HG03064 (cell line): ENCODE data around the gene ERO1B.
"Not testable (repeated sequence)": the region's sequence is repeated elsewhere in the genome, so short reads cannot be mapped to it uniquely, and the experiment has no call there.

Experiments used
- ATAC-seq: cut with Tn5 transposase; IDR thresholded peaks from one replicate; pipeline ENCODE4 v1.9.1; 2021; ENCODE audit warnings: low read depth; ENCODE audit not compliant: unreplicated experiment

Gene ERO1B

DNA sequence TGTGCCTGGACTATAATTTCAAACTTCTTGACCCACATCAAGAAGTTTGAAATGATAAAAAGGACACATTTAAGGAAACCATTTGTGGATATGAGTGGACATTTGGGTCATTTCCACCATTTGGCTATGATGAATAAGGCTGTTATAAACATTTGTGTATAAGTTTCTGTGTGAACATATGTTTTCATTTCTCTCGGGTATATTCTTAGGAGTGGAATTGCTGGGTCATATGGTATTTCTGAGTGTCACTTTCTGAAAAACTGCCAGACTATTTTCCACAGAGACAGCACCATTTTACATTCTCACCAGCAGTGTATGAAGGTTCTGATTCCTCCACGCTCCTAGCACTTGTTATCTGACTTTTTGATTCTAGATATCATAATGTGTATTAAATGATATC lies 88.6 kb downstream of the ERO1B start:
- ATAC-seq: no peak

DNA sequence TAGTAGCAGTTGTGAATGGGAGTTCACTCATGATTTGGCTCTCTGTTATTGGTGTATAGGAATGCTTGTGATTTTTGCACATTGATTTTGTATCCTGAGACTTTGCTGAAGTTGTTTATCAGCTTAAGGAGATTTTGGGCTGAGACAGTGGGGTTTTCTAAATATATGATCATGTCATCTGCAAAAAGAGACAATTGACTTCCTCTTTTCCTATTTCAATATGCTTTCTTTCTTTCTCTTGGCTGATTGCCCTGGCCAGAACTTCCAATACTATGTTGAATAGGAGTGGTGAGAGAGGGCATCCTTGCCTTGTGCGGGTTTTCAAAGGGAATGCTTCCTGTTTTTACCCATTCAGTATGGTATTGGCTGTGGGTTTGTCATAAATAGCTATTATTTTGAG lies 93.7 kb downstream of the ERO1B start:
- not testable (repeated sequence) for ATAC-seq

DNA sequence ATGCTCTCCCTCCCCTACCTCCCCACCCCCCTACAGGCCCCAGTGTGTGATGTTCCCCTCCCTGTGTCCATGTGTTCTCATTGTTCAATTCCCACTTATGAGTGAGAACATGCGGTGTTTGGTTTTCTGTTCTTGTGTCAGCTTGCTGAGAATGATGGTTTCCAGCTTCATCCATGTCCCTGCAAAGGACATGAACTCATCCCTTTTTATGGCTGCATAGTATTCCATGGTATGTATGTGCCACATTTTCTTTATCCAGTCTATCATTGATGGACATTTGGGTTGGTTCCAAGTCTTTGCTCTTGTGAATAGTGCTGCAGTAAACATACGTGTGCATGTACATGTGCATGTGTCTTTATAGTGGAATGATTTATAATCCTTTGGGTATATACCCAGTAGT lies 95.3 kb downstream of the ERO1B start:
- not testable (repeated sequence) for ATAC-seq

DNA sequence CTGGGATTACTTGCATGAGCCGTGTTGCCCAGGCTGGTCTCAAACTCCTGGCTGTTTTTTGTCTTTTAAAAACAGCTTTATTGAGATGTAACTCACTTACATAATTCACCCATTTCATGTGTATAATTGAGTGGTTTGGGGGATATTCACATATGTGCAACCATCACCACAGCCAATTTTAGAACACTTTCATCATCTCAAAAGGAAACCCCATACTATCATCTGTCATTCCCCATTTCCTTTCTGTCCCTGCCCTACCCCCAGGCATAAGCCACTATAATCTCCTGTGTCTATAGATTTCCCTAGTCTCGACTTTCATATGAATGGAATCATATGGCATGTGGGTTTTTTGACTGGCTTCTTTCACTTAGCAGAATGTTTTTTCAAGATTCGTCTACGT lies 96.1 kb downstream of the ERO1B start:
- no peak for ATAC-seq

DNA sequence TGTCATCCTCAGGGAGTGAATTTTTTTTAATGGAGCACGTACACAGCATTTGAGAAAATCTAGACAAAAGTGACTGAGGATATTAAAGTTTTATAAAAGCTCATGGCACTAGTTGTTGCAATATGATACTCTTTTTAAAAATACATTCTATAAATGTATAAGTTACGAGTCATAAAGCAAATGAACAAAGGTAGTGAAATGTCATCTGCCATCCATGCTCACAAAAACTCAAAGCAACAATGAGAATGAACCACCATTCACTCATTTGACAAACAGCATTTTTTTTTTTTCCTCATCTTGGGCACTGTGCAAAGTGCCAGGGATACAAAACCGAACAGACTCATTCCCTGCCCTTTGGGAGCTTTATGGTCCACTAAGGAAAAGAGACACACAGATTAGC lies 100.7 kb downstream of the ERO1B start:
- no peak for ATAC-seq

DNA sequence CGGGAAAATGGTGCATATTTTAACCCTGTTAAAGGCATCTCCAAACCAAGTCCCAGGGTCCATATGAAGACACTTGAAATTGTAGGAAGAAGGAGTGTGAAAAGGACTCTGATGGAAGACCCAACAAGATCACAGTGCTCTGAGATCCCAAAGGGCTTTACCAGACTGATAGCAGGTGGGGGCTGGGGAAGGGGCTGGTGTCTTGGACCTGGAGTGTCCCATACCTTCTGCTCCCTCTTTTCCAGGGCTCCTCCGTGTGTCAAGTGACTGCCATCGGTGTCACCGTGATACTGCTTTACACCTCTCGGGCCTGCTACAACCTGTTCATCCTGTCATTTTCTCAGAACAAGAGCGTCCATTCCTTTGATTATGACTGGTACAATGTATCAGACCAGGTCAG lies 102.1 kb downstream of the ERO1B start:
- ATAC-seq: no peak

DNA sequence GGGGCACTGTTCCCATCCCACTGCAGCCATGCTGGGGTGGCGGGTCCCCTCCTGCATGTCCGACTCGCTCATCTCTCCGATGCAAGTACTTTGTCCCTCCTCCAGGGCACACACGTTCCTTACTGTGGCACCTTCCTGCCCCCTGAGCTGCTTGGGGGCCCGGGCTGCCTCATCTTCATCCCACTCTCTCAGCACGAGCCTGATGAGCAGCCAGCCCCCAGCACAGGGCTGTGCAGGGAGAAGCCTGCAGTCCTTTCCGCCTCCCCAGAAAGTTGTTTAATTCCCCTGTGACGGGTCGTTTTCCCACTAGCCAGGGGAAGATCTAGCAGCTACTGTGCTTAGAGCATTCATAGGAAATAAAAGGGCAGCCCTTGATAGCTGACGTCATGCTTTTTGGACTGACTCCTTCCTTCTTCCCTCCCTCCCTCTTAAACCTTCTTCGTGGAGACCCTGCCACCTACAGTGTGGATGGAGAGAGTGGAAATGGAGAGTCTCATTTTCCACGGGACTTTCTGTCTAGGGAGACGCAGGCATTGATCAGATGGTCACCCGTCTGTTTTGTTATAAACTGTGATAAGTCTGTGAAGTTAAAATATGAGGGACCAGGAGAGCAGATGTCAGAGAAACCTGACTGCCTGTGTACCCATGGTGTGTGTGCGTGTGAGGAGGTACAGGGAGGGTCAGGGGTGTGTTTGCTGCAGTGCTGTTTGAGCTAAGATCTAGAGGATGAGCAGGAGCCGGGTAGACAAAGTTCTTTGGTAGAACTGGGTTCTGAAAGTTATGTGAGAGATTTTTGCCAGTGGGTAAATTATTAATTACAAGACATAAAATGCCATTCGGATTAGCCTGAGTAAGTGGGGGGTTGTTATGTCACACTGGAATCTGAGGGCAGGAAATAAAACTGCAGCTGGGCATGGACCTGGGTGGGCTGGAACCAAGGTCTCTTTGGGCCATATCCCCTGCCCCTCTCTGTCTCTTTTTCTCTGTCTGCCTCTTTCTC lies 105.1 kb downstream of the ERO1B start:
- no peak for ATAC-seq

DNA sequence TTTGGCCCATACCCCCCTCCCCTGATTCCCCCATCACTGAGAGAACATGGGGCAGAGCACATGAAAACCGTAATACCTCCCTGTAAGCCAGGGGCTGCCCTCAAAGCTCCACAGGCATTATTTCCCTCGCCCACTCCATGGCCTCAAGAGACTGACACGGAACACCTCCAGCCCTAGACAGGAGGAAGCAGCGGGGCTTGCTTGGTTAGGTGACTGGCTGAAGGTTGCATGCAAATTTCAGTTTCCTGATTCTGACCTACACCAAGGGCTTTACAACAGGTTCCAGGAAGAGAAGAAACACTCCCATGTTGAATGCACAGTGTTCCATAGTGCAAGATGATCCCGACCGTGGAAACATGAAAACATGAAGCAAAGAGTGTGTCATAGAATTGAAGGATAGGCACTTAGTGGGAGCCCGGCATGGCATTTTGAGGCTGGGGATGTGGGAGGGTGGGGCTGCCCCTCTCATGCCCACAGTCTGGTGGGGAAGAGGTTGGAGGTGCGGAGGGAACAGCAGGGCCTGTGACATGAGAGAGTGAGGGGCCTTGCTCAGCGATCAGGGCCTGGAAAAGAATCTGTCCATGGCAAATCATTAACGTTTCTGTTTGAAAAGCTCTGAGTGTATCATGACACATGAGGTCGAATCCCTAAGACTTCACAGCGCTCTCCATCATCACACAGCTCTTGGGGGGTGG lies 106.0 kb downstream of the ERO1B start:
- no peak for ATAC-seq

DNA sequence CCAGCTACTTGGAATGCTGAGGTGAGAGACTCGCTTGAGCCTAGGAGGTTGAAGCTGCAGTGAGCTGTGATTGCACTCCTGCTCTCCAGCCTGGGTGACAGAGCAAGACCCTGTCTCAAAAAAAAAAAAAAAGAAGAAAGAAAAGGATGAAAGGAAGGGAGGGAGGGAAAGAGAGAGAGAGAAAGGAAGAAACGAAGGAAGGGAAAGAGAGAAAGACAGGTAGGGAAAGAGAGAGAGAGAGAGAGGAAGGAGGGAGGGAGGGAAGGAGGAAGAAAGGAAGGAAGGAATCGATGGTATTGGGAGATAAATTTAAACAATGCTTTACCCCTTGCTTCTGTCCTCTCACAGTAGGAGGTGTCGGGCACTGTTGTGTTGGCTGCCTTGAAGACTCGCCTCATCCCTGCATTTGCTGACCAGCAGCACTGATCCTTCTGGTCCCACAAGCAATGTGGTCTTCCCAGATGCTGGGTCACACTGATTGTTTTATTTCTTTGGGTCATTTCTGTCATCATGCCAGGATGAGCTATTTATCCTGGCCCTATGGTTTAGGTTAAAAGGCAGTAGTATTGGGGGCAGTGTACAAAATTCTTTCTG lies 108.5 kb downstream of the ERO1B start:
- ATAC-seq: no peak

DNA sequence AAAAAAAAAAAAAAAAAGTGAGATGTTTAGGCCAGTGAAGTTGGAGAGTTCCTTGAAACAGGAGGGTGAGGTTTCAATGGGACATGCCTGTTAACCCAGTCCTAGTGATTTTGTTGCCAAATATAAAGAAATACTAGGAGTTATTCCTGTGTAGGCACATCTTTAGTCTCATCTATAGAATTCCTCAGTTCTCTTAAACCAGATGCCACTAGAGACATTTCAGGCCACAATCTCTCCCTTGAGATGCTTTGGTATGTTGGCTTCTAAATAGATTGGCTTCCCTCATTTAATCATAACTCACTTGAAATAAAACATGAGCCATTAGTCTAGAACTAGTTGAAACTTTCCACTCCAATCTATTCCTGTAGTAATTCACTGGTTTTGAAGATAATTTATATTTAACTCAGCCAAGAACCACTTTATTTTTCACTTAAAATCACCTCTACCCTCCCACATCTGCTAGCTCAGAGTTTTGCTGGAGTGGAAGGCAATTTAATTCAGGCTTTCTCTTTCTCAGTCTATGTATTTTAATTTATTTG lies 109.6 kb downstream of the ERO1B start:
- no peak for ATAC-seq

DNA sequence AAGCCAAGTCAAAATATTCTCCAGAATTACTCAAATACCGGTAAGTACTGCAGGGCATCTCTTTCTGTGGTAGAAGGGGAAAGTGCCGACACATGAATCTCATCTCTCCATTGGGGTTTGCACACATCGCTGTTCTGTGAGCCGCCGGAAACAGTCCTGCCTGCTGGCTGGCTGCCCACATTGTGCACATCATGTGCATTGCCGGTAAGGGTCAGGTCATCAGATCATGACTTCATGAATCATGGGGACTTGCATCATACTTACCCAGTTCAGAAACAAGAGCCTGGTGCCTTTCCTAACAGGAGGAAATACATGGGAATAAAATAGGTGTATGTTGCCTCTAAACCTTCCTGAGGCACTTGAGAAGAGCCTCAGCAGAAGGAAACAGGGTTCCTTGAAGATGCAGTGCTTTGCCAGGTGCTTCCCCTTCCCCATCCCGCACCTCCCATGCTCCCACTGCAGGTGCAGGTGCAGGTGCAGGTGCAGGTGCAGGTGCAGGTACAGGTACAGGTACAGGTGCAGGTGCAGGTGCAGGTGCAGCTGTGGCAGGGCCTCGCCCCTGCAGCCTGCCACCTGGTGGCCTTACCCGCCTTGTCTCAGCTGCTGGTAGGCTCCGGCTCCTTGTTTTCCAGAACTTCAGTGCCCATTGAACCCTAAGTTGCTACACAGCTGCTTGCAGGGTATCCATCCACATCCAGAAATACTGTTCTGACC lies 112.9 kb downstream of the ERO1B start:
- no peak for ATAC-seq

DNA sequence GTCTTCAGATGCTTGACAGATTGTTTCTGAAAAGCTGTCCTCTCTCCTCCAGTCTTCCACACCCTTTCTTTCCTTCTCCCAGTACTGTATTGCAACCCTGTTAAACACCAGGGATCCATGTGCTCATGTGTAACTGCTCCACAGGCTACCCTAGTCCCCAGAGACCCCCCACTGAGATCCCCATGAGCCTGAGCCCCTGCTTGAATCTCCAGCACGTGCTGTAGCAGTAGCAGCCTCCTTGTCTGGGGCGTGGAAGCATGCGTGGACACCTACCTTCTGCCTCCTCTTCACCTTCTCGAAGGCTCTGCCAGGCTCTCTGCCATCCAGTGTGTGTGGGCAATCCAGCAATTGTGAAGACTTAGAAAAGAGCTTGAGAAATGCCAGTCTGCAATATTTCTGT lies 114.2 kb downstream of the ERO1B start:
- ATAC-seq: no peak

DNA sequence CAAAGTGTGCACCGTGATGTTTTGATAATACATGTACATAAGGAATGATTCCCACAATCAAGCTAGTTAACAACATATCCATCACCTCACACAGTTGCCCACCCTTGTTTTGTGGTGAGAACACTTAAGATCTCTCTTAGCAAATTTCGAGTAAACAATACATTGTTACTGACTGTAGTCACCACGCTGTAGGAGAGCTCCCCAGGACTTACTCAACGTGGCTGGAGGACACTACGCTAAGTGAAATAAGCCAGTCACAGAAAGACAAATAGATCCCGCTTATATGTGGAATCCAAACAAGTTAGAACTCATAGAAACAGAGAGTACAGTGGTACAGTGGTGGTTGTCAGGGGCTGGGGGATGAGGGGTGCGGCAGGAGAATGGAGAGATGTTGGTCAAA lies 114.6 kb downstream of the ERO1B start:
- no peak for ATAC-seq

DNA sequence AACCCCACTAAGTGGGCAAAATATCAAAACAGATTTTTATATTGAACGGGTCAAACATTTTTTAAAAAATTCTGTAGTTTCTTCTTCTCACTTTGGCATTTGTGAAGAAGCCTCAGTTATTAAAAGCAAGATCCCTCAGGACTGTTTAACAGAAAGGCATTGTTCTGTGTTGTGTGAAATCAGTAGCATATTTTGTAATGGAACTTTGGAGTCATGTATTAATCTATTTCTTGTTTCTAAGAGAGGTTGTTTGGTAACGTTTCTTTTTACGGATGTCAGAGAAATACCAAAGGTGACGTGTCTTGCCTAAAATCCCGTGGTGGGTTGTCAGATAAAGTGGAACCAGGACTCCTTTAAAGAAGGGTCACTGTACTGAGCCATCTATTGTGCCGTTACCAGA lies 115.7 kb downstream of the ERO1B start:
- ATAC-seq: no peak
